SKM-1 treated with dmso at 0.1 percent for 144 hours (cell line): ENCODE data around the gene IYD.

Experiments
- DNase-seq: peaks from one replicate; lab custom pipeline; 2025; ENCODE audit not compliant: unreplicated experiment; lab: John Stamatoyannopoulos, UW

Gene IYD, protein sequence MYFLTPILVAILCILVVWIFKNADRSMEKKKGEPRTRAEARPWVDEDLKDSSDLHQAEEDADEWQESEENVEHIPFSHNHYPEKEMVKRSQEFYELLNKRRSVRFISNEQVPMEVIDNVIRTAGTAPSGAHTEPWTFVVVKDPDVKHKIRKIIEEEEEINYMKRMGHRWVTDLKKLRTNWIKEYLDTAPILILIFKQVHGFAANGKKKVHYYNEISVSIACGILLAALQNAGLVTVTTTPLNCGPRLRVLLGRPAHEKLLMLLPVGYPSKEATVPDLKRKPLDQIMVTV

DNA sequence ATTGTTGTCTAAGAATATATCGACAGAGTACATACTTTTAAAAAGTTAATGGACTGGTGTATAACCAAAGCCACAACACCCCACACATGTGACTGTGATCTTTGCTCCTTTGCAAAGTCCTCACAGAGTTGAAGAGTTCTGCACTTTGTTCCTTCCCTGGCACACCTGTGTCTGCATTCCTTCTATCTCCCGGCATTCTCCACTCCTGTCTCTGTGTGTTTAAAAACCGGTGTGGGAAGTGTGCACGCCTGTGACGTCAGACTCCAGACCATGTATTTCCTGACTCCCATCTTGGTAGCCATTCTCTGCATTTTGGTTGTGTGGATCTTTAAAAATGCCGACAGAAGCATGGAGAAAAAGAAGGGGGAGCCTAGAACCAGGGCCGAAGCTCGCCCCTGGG, at the start of gene IYD:
TSS of gene IYD (plus strand) at position 251 of the 400 bp plus-strand sequence. CDS start at position 271, 20 bp downstream.
- DNase-seq, result no peak

DNA sequence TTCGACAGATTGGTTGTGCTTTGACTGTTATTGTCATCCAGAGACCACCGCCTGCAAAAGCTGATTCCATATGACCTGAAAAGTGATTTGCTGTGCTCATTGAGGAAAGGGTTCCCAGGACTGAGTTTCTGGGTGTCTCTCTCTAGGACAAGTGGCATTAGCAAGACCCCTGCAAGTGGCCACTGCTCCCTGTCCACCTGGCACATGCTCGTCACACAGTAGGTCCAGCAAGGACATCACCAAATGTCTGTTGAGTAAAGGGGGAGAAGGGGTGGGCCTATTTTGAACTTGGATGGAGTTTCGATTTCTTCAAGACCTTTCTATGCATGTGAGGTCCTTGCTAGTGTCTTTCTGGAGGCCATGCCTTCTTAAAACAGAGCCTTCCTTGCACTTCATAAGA, 48.9 kb upstream of the IYD start:
- no peak for DNase-seq

DNA sequence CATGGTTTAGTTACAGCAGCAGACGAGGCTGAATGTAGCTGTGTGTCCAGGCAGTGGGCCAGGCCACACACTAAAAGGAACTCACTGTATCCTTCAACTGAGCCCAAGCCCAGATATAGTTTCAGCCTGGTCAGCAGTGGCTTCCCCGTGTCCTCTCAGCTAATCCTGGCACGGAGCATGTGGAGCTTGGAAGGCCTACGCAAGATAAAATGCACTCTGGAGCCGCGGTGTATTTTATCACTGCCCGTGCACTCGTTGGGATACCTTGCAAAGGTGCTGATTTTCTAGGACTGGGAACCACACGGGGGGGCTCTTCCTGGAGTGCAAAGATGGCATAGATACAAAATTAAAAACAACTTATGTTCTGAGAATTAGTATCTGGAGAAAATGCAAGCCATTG, 48.4 kb upstream of the IYD start:
- no peak for DNase-seq

DNA sequence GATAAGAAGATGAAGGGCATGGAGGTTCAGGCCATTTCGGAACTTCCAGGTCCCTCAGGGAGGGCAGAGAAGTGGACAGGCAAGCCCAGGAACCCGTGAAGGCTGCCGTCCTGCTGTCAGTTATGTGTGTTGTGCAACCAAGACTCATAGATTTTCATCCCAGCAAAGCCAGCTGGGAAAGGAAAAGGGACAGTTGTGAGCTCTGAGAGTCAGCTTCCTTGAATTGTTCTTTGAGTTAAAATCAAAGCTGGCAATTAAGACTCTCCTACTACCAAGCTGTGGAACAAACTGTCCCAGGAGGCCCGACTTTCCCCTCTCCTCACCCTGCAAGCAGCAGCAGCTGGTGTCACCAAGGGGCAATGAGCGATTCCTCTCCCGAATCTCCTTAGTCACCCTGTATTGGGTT, 46.3 kb upstream of the IYD start:
- no peak for DNase-seq

DNA sequence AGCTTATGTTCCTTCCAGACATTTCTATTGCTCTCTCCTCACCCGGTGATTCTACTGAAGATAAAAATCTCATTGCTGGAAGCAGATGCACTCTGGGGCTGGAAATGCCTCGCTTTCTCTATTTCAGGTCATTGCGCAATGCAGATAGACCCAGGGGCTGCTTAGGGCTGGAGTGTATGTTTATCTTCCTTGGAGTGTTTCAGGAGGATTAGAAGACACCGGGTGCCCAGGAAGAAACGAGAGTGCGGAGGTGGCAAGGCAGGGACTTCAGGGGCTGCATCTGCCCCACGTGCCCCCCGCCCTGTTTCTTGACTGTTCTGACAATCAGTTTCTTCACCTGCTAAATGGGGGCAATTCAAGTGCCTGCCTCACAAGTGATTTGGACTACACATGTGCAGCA, 45.6 kb upstream of the IYD start:
- no peak for DNase-seq

DNA sequence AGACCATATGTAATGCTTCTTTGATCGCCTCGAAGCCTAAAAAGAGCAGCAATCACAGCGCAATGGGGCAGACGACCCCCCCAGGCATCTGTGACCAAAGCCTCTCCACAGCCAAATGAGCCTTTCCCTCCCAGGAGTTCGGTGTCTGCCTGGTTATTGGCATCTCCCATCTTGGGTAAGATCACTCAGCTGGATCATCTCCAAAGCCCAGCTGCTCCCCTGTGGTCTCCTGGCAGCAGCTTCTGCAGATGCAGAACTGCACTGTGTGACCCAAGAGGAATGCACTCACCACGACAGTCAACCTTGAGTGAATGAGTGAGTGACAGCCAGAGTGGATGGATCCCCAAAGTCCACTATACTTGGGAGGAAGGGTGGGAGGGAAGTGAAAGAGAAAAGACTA, 44.8 kb upstream of the IYD start:
- no peak for DNase-seq

DNA sequence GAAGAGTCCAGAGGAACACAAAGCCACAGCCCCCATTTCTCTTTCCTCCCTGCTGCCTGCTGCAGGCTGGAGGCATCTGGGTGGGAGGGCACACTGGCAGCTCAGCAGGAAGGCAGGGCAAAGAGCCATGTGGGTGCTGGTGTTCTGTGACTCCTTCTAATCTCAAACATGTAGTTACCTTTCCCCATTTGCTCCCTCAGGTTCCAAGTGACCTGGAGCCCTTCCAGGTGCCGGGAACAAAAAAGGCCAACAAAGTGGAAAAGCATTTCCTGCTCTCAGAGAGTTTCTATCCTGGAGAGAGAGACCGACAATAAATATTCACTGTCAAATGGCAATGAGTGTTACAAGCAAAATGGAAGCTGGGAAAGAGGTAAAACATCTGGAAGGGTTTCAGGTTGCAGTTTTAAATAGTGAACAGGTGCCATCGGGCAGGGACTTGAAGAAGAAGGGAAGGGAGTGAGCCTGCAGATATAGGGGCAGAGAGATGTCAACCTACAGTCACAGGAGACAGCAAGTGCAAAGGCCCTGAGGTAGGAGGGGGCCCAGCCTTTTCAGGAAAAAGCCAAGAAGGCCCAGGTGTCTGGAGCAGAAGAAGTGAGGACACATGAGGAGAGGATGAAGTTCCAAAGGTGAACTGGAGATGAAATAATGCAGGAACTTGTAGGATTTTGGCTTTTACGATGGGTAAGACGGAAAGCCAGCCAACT, 43.6 kb upstream of the IYD start:
- DNase-seq, result no peak

DNA sequence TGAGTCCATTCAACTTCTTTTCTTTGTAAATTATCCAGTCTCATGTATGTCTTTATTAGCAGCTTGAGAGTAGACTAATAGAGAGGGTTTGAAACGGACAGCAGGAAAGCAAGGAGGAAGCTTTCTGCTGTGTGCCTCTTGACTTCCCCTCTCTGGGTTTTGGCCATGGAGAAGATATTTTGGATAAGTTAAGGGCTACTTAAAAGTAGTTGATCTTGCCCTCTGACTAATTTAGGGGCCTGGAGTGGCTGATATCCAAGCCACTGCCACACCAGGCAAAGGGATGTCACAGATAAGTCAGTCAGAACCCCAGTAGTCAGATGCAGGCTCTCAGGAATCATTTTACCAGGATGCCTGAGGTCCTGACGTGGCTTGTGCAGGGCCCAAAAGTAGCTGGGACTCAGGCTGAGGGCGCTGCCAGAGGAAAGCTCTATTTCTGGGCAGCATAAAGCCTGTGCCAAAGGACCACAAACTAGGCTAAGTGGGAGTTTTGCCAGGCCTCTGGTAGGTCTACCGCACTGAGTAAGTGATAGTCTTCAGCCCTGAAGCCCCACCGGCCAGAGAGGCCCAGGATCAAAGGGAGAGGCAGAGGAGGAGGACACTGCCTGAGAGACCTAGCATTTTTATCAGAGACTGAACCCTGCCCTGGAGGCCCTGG, 41.6 kb upstream of the IYD start:
- no peak for DNase-seq

DNA sequence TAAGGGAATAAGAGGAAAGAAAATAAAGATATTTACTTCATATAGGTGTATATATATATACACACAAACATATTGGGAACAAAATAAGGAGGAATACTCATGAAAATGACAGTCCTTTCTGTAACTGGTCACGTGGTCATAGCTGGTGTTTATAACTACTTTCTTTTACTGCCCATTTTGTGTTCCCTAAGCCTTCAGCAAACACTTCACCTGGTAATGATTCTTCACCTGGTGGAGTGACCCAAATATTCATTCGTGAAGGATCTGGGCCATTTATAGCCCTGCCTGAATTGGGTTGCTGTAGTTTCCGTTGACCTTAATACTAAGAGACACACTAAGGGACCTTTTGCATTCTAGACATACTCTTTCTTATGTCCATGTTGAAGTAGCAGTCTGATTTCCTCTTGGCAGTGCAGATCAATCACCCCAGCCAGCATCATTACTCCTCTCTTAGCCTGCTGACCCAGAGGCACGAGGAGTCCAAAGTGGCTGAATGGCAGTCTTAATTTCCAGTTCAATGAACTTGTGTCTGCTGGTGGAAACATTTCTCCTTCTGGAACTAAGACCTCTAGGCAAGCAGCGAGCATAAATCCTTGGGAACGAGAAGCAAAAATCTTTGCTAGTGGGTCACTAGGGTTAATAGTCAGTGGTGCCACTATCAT, 39.9 kb upstream of the IYD start:
- DNase-seq, result no peak

DNA sequence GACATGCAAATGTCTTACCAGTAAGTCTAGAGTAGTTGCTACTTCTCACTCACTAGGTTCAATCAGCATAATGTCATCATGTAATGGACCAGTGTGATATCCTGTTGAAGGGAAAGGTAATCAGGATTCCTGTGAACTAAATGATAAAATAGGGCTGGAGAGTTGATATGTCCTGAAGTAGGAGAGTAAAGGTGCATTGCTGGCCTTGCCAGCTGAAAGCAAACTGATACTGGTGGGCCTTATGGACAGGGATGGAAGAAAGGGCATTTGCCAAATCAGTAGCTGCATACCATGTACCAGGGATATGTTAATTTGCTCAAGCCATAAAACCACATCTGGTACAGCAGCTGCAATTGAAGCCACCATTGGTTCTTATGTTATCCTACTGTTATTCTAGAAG, 37.5 kb upstream of the IYD start:
- DNase-seq, result no peak

DNA sequence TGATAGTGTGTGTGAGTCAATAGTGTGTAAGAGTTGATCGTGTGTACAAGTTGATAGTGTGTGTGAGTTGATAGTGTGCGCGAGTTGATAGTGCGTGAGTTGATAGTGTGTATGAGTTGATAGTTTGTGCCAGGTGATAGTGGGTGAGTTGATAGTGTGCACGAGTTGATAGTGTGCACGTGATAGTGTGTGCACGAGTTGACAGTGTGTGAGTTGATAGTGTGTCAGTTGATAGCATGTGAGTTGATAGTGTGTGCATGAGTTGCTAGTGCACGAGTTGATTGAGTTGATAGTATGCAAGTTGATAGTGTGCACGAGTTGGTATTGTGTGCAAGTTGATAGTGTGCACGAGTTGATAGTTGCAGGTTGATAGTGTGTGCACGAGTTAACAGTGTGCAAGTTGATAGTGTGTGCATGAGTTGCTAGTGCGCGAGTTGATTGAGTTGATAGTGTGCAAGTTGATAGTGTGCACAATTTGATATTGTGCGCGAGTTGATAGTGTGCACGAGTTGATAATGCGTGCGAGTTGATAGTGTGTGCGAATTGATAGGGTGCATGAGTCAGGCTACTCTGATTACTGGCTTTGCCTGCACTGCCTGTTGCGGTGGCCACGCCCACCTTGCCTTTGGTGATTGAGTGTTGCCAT, 35.8 kb upstream of the IYD start:
- DNase-seq, result no peak

DNA sequence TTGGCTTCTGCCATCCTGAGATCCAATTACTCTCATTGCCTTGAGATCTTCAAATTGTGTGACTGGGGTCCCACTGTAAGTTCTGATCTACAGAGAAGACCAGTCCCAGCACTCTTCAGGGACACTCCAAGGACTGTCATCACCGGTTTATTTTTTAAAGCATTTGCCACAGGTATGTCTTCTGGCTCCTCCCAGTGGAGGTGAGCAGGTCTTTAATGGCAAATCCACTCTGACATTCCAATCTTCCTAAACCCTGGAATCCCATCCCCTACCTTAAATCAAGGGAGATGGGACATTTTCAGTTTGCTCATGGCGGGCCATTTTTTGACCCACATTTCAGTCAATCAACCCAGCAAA, 35.2 kb upstream of the IYD start:
- no peak for DNase-seq

DNA sequence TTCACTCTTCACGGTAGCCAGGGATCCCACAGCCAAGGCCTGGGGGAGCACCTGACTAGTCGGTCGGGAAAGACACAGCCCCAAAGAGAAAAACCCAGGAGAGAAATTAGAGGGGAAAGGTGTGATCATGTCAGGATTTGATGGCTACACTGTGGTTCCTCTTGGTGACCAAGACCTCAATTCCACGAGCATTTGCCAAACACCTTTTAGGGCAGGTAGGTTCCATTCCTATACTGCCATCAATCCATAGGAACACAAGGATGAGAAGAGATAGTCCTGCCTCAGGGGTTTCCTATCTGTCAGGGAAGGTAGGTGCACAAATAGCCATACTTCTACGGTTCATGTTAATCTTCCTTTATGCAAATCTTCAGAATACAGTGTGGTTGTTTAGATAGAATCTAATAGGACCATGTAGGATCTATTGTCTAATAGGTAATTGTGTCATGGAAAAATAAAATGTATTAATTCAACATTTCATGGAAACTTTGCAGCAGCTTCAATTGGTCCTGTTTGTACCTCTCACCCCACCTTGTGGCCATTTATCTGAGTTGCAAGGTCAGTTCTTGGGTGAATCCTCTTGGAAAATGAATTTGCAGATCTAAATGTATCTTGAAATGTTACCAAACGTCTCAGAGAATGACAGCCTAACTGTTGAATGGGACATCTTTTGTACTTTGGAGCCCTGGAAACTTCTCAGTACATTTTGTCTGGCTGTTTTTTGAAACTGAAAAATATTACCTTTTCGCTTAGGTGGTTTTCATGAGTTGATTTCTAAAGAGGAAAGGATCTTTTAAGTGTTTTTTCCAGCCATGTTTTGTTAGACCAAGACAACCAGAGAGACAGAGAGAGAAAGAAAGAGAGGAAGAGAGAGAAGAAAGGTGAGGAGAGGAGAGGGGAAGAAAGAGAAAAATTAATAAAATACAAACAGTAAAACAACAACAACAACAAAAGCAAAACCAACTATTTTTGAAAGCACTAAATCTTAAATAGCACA, 33.7 kb upstream of the IYD start:
- DNase-seq, result peak; percentile 31

DNA sequence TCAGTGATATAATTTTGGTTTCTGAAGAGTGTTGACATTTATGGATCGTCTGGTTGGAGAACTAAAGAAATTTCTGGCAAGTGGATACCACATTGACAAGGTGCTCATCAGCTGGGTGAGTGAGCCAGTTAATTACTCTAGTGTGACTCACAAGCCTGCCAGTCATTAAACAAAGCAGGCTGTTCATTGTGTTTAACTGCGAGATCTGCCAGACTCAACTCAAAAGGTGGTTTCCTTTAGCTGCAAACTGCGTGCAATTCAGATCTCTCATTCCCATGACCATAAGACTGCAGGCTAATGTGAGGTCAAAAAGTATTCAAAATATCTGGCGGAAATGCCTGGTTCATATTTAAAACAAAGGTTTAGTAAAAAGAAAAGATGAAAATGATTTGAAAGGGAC, 32.5 kb upstream of the IYD start:
- DNase-seq, result no peak

DNA sequence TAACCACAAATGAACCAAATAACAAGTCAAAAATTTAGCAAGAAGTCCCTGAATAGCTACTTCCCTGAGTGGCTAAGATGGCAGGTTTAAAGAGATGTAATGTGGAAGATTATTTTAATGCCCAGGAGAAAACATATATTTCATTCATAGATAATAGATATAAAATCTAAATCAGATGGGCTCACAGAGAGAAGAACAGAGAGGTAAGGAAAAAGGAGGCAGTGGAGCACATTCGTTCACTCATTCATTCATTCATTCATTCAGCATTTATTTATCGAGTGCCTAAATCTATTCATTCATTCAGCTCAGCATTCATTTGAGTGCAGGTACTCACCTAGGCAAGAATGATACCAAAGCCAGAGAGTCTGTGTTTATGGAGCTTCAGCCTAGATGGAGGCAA, 32.1 kb upstream of the IYD start:
- no peak for DNase-seq

DNA sequence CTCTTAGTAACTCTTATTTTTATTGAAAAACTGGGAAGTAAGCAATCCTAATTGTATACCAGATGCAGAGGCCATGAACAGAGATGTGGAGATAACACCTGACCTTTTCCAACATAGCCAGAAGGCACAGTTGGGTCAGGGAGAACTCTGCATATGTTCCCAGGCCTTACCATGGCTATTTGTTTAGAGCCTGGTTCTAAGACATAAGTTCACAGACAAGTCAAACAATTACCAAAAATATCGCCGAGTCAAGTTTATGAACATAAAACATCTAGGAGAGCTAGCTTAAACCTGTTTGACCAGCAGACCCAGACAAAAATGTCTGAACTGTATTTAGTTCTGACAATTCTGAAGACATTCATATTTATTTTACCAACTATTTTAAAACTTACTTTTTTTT, 26.7 kb upstream of the IYD start:
- DNase-seq, result no peak

DNA sequence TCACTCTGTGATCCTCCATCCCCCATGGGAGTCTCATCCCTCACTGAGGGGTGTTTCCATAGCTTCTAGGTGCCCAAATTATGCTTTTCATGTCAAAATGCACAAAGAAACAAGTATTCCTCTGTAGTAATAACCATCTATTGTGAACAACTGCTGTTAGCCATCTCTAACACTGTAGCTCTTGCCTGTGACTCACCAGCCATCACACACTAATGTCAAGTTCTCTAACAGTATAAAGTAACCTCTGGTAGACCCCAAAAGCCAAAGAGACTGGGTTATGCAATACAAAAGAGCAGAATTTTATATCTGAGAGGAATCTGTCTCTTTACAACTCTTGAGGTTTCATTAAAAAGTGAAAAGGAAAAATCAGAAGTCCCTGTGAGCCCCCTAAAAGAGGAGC, 25.4 kb upstream of the IYD start:
- DNase-seq, result no peak

DNA sequence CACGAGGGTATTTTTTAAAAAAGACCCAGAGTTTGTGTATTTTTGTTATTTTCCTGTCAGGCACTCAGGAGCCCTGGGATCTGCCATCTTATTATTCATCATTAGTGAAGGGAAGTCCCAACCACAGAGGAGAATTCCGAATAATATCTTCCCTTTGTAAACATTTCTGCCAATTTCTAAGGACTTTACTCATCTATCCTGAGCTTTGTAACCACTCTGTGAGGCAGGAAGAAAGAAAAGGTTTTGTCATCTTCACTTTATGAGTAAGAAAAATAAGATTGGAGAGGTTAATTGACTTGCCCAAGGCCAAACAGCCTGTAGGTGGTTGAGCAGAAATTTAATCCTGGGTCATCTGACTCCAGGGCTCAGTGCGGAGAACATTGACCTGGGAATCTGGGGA, 23.0 kb upstream of the IYD start:
- DNase-seq, result no peak

DNA sequence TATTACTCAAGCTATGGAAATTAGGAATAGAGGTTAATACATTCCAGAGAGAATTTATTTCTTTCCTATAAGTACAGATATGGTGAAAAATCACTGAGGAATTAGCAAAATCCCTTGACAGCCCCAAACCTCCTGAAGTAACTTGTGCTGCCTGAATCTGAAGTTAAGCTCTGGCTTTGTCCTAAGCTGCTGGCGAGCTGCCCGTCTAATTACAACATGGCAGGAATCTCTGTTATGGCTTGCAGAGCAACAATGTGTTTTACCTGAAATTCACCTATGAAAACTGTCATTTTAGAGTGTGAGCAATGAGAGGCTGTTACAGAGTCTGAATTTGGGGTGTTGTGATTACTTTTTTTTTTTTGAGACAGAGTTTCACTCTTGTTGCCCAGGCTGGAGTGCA, 22.5 kb upstream of the IYD start:
- DNase-seq, result no peak

DNA sequence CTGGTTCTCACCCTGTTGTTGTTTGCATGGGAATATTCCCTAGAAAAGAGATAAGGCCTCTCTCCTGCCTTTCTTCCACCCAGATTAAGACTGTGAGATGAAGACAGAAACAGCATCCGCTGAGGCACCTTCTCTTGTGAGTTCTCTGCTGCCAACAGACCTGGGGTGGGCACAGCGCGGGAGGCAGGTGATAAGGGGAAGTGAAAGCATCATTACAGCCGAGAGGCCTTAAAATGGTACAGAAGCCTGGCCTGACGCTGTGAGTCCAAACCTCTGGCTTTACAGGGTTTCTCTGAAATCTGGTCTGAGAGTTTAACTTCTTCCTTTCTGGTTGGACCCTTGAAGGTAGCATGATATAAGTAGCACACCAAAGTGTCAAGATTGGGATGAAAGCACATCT, 21.0 kb upstream of the IYD start:
- DNase-seq, result no peak
